ENCODE measurements around the gene KAT2B. TPM values are rescaled to one million over a fixed set of nuclear protein-coding genes. Genes with fewer than 3 reads are reported as not detected.
"Not testable (repeated sequence)": the region's sequence is repeated elsewhere in the genome, so short reads cannot be mapped to it uniquely, and the experiment has no call there.

KAT2B gene
- total and polyA plus RNA-seq, 2 of the 13 experiments (the other 11 are each of a cell fraction or from before 2014, with no cell fraction given), result 0.97 to 1.7 TPM

- H3K79me2 ChIP-seq (ENCODE audit: insufficient read depth, low read length); DNase-seq (ENCODE audit: low spot score); in situ Hi-C loops (cut with HindIII; ENCODE audit: extremely low pct_ligation_motif_present, low pct_unique_long_range_greater_than_20kb); ATAC-seq; intact Hi-C loops (cut with micrococcal nuclease; ENCODE audit: unreplicated experiment); H3K36me3 ChIP-seq (replicated peaks in 1 of 2; ENCODE audit: control insufficient read depth in 1 of 2, insufficient read depth in 2 of 2, low read length in 2 of 2); H3K4me1 ChIP-seq (ENCODE audit: insufficient read depth, low read length); H3K4me2 ChIP-seq (ENCODE audit: low read depth, low read length); H3K4me3 ChIP-seq (replicated peaks in 1 of 3; ENCODE audit: insufficient read depth in 1 of 3, low read depth in 2 of 3, low read length in 3 of 3); BruUV-seq (replicated peaks); H3K27ac ChIP-seq (ENCODE audit: extremely low read length, insufficient read depth, low read length); CTCF ChIA-PET (ENCODE audit: low intra/inter-chr PET ratio, low total read pairs); H4K20me1 ChIP-seq (ENCODE audit: insufficient read depth, low read length); FAIRE-seq; H3K9me3 ChIP-seq (ENCODE audit: low read length); H2AFZ ChIP-seq (ENCODE audit: low read length); H3K27me3 ChIP-seq (ENCODE audit: control insufficient read depth in 1 of 2, insufficient read depth in 2 of 2, low read length in 2 of 2); H3K9ac ChIP-seq (ENCODE audit: insufficient read depth, low read depth, low read length); POLR2A ChIA-PET: not testable (repeated sequence)
- WGBS (ENCODE audit: low lambda C conversion rate), result 51% methylated on average over 3 of the region's 3 CpGs
Measured at GRCh38 chr3:20016076-20016475, 24.2 kb upstream of the KAT2B start.

DNA sequence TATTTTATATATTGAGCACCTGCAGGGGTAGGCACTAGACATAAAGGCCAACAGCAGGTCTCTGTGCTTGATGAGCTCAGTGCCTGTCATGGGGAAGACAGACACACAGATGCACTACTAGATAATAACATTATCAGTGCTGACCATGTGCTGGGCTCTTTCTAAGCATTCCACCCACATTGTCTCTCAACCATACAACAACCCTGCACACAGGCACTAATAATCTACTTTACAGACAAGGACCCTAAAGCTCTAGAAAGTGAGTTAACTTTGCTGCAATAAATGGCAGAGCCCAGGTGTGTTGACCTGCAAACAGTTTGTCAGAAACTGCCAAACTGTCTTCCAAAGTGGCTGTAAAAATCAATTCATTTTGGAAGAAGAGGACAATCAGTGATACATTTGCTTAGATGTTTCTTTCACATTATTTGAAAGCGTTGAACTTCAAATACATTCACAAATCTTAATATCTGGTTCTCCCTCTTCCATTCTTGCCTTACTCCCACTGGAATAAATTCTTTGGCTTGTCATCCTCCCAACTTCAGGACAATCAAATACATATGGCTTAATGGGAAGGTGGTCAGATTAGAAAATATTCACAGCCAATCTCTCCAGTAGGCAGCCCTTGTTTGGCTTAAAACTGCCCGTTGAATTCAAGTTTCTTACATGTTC lies 17.2 kb upstream of the KAT2B start:
- intact Hi-C loops (cut with micrococcal nuclease; ENCODE audit: unreplicated experiment) (no loop called here), in situ Hi-C loops (cut with HindIII; ENCODE audit: extremely low pct_ligation_motif_present, low pct_unique_long_range_greater_than_20kb) (no loop called here)
- TF ChIP-seq WIZ (CRISPR knock-in tag; IDR thresholded peaks at IDR 0.05) (no peak), RCOR2 (CRISPR knock-in tag; IDR thresholded peaks at IDR 0.05) (no peak), MIXL1 (CRISPR knock-in tag; IDR thresholded peaks at IDR 0.05) (no peak), ZNF292 (CRISPR knock-in tag; IDR thresholded peaks at IDR 0.05; ENCODE audit: borderline replicate concordance, low read depth) (no peak), GATAD2A (CRISPR knock-in tag; IDR thresholded peaks at IDR 0.05) (no peak), TBL1XR1 (IDR thresholded peaks at IDR 0.05; ENCODE audit: borderline replicate concordance, low read length, partially characterized antibody) (no peak), ZNF564 (CRISPR knock-in tag; IDR thresholded peaks at IDR 0.05) (no peak), KDM6A (CRISPR knock-in tag; IDR thresholded peaks at IDR 0.05; ENCODE audit: low read depth) (no peak), EP300 (IDR thresholded peaks at IDR 0.05; ENCODE audit: low read depth in 2 of 2, low read length in 2 of 2) (no peak), EP300 (CRISPR knock-in tag; IDR thresholded peaks at IDR 0.05; ENCODE audit: borderline replicate concordance) (no peak), KLF13 (CRISPR knock-in tag; IDR thresholded peaks at IDR 0.05) (no peak), KDM5B (CRISPR knock-in tag; IDR thresholded peaks at IDR 0.05; ENCODE audit: borderline replicate concordance) (no peak)
- TF ChIP-seq, protein P1, sequence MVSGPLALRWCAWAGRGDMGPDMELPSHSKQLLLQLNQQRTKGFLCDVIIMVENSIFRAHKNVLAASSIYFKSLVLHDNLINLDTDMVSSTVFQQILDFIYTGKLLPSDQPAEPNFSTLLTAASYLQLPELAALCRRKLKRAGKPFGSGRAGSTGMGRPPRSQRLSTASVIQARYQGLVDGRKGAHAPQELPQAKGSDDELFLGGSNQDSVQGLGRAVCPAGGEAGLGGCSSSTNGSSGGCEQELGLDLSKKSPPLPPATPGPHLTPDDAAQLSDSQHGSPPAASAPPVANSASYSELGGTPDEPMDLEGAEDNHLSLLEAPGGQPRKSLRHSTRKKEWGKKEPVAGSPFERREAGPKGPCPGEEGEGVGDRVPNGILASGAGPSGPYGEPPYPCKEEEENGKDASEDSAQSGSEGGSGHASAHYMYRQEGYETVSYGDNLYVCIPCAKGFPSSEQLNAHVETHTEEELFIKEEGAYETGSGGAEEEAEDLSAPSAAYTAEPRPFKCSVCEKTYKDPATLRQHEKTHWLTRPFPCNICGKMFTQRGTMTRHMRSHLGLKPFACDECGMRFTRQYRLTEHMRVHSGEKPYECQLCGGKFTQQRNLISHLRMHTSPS (CRISPR knock-in tag; IDR thresholded peaks at IDR 0.05; ENCODE audit: low read depth), result no peak
- Histone ChIP-seq H3K9me3 (ENCODE audit: low read length) (no peaks in the 10 kb centered on the region), H2AFZ (ENCODE audit: low read length) (no peak overlapping the region), H3K4me1 (ENCODE audit: insufficient read depth, low read length) (no peaks in the 10 kb centered on the region), H3K79me2 (ENCODE audit: insufficient read depth, low read length) (no peaks in the 10 kb centered on the region), H3K9ac (ENCODE audit: insufficient read depth, low read depth, low read length) (no peak overlapping the region), H4K20me1 (ENCODE audit: insufficient read depth, low read length) (no peaks in the 10 kb centered on the region), H3K27me3 (ENCODE audit: control insufficient read depth in 1 of 2, insufficient read depth in 2 of 2, low read length in 2 of 2) (no peaks in the 10 kb centered on the region), H3K27ac (ENCODE audit: extremely low read length, insufficient read depth, low read length) (no peak overlapping the region), H3K36me3 (replicated peaks in 1 of 2; ENCODE audit: control insufficient read depth in 1 of 2, insufficient read depth in 2 of 2, low read length in 2 of 2) (no peaks in the 10 kb centered on the region), H3K4me3 (replicated peaks in 1 of 3; ENCODE audit: insufficient read depth in 1 of 3, low read depth in 2 of 3, low read length in 3 of 3) (no peak overlapping the region), H3K4me2 (ENCODE audit: low read depth, low read length) (no peak overlapping the region)
- no peak for FAIRE-seq
- POLR2A ChIA-PET, result no interaction called here
- no TSS peak for BruUV-seq (replicated peaks)
- ATAC-seq, result no peak
- CTCF ChIA-PET (ENCODE audit: low intra/inter-chr PET ratio, low total read pairs), result no interaction called here
- WGBS (ENCODE audit: low lambda C conversion rate), result 0% methylated on average over 2 of the region's 2 CpGs
- DNase-seq (ENCODE audit: low spot score), result no peak
